K562 (cell line): Measurements from ENCODE around the gene PIK3CD. TPM values are rescaled to one million over a fixed set of nuclear protein-coding genes. Genes with fewer than 3 reads are reported as not detected.

Experiments
- AFF4 ChIP-seq: sonication (generic); formaldehyde crosslinking; IDR thresholded peaks from 2 replicates; pipeline ENCODE4 v1.8.0; 2023; ENCODE audit warnings: mild to moderate bottlenecking, missing genetic modification reagents
- ESRRB ChIP-seq: fragments of 250-450 bp; sonication (Bioruptor Pico); IDR thresholded peaks from 2 replicates; pipeline ENCODE4 v1.5.0; 2020; ENCODE audit warnings: mild to moderate bottlenecking, moderate library complexity, borderline replicate concordance
- FOXP1 ChIP-seq: sonication (generic); formaldehyde crosslinking; IDR thresholded peaks from 2 replicates; pipeline ENCODE4 v1.8.0; 2022; ENCODE audit warnings: mild to moderate bottlenecking, missing genetic modification reagents
- GABPA ChIP-seq: fragments of 200-800 bp; sonication (Bioruptor generic); conservative IDR thresholded peaks from 2 replicates; pipeline ENCODE4 v1.6.1; 2016; ENCODE audit warnings: low read depth, missing genetic modification characterization, missing compliant biosample characterization
- KLF6 ChIP-seq: fragments of 250-450 bp; sonication (Bioruptor Pico); IDR thresholded peaks from 2 replicates; pipeline ENCODE4 v1.4.0; 2020; ENCODE audit warnings: mild to moderate bottlenecking, moderate library complexity, borderline replicate concordance
- MECOM ChIP-seq: fragments of 250-450 bp; sonication (Bioruptor Pico); IDR thresholded peaks from 2 replicates; pipeline ENCODE4 v1.8.0; 2022; ENCODE audit warnings: inconsistent platforms
- NFIC ChIP-seq: fragments of 450-650 bp; IDR thresholded peaks from 2 replicates; pipeline ENCODE4 v1.6.1; 2017; ENCODE audit warnings: mild to moderate bottlenecking, inconsistent platforms
- RAD51 ChIP-seq: fragments of 450-650 bp; IDR thresholded peaks from 2 replicates; pipeline ENCODE4 v1.7.1; 2016; ENCODE audit warnings: low read depth, mild to moderate bottlenecking, borderline replicate concordance
- STAT5B ChIP-seq: fragments of 250-450 bp; sonication (Bioruptor Pico); IDR thresholded peaks from 2 replicates; pipeline ENCODE4 v1.8.0; 2021; ENCODE audit warnings: mild to moderate bottlenecking, inconsistent platforms
- TBP ChIP-seq: optimal IDR thresholded peaks from 2 replicates; pipeline ENCODE3; 2011; ENCODE audit warnings: low read depth, low read length, improper control_type of control experiment
- TCF7L2 ChIP-seq: fragments of 150-350 bp; IDR thresholded peaks from 2 replicates; pipeline ENCODE4 v1.6.1; 2016; ENCODE audit warnings: low read depth, mild to moderate bottlenecking, low read length, moderate library complexity
- ZBED1 ChIP-seq: IDR thresholded peaks from 2 replicates; pipeline ENCODE4 v1.6.1; 2014
- ZNF407 ChIP-seq: fragments of 450-650 bp; IDR thresholded peaks from 2 replicates; pipeline ENCODE4 v1.6.1; 2016; ENCODE audit warnings: low read depth
- ZNF655 ChIP-seq: fragments of 250-450 bp; sonication (Bioruptor Pico); IDR thresholded peaks from 2 replicates; pipeline ENCODE4 v1.5.0; 2021
- ZNF699 ChIP-seq: fragments of 250-450 bp; sonication (Bioruptor Pico); IDR thresholded peaks from 2 replicates; pipeline ENCODE4 v1.8.0; 2021; ENCODE audit warnings: mild to moderate bottlenecking, moderate library complexity; ENCODE audit not compliant: insufficient replicate concordance
- polyA plus RNA-seq, 8 experiments: library from polyadenylated mRNA; depleted of rRNA in 4 of 8; stranded (reverse) in 5 of 8; unstranded in 3 of 8; fragments of >200 nt; fragmentation: Nextera tagmentation in 2 of 8; fragmentation: Illumina TruSeq in 1 of 8; extraction: Ambion mirVana in 2 of 8; extraction: Trizol in 1 of 8; gene quantifications; 2 replicates each; pipeline versions ENCODE4 v1.2.1 to v1.2.3, GENCODE V29; 2011 to 2014; ENCODE audit warnings: inconsistent platforms in 1 of 8, missing spikeins in 1 of 8
- total RNA-seq, 7 experiments: library from RNA; depleted of rRNA in 6 of 7; stranded (reverse); fragments of >200 nt in 6 of 7; fragmentation: Illumina TruSeq in 2 of 7; extraction: Trizol in 2 of 7; gene quantifications; 2 replicates each; pipeline versions ENCODE4 v1.2.1 to v1.2.3, GENCODE V29; 2011 to 2021; ENCODE audit warnings: low replicate concordance in 1 of 7

Gene PIK3CD
- total and polyA plus RNA-seq, 9 of the 15 experiments (the other 6 are each of a cell fraction or from before 2014, with no cell fraction given) = 1.8 to 20.8 (median 7.2) TPM

GRCh38 chr1:9652379-9653209, 1.1 kb downstream of the PIK3CD start (continued):
- TF ChIP-seq ZNF407 (no peak), FOXP1 (CRISPR knock-in tag) (no peak), TCF7L2 (no peak), TBP (no peak), ZNF699 (CRISPR knock-in tag) (no peak), KLF6 (CRISPR knock-in tag) (no peak), NFIC (no peak), ESRRB (CRISPR knock-in tag) (no peak), ZBED1 (no peak), MECOM (CRISPR knock-in tag) (no peak), RAD51 (no peak), GABPA (tag) (peak; percentile 34; the same call in 1 of the 2 replicates), STAT5B (CRISPR knock-in tag) (no peak), ZNF655 (CRISPR knock-in tag) (no peak), AFF4 (CRISPR knock-in tag) (no peak)
